ENCODE results near the gene ACTR3. TPM values are rescaled to one million over a fixed set of nuclear protein-coding genes. Genes with fewer than 3 reads are reported as not detected.

The ACTR3 gene
- total RNA-seq, 4 donors from 2014 or later = 83.9 to 126 (median 102) TPM

- H3K4me1 ChIP-seq = peaks cover 0 to 4% of the 10 kb centered on the region in 2 donors
- H3K4me3 ChIP-seq (replicated peaks in 1 of 3) = no peak overlapping the region
- no peak for DNase-seq
- TF ChIP-seq, protein P1, sequence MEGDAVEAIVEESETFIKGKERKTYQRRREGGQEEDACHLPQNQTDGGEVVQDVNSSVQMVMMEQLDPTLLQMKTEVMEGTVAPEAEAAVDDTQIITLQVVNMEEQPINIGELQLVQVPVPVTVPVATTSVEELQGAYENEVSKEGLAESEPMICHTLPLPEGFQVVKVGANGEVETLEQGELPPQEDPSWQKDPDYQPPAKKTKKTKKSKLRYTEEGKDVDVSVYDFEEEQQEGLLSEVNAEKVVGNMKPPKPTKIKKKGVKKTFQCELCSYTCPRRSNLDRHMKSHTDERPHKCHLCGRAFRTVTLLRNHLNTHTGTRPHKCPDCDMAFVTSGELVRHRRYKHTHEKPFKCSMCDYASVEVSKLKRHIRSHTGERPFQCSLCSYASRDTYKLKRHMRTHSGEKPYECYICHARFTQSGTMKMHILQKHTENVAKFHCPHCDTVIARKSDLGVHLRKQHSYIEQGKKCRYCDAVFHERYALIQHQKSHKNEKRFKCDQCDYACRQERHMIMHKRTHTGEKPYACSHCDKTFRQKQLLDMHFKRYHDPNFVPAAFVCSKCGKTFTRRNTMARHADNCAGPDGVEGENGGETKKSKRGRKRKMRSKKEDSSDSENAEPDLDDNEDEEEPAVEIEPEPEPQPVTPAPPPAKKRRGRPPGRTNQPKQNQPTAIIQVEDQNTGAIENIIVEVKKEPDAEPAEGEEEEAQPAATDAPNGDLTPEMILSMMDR (IDR thresholded peaks at IDR 0.05) = no peak
- no peak for TF ChIP-seq POLR2A (IDR thresholded peaks at IDR 0.05)
- no peaks in the 10 kb centered on the region for H3K9me3 ChIP-seq
- H3K27ac ChIP-seq = no peak overlapping the region
- 74 to 90% methylated on average over 3 of the region's 3 CpGs for WGBS, 2 donors
- intact Hi-C loops (cut with DNase I) = no loop called here
- no peaks in the 10 kb centered on the region for H3K27me3 ChIP-seq
- H3K36me3 ChIP-seq = no peaks in the 10 kb centered on the region
Measured at GRCh38 chr2:113879457-113879856, 10.4 kb upstream of the ACTR3 start.

- intact Hi-C loops (cut with DNase I) = loop anchor here (10.0 kb wide), 1 partner anchor 122 kb away; no protein-coding TSS in a partner anchor
- TF ChIP-seq POLR2A (IDR thresholded peaks at IDR 0.05) = no peak
- TF ChIP-seq, protein P1 (IDR thresholded peaks at IDR 0.05) = no peak
- H3K27ac ChIP-seq = no peak overlapping the region
- DNase-seq = no peak
- H3K4me3 ChIP-seq (replicated peaks in 1 of 3) = no peak overlapping the region
- H3K9me3 ChIP-seq = no peaks in the 10 kb centered on the region
- H3K36me3 ChIP-seq = no peaks in the 10 kb centered on the region
- H3K27me3 ChIP-seq = no peaks in the 10 kb centered on the region
- 63 to 82% methylated on average over 2 of the region's 2 CpGs for WGBS, 2 donors
- peaks cover 5 to 12% of the 10 kb centered on the region in 2 donors for H3K4me1 ChIP-seq
Measured at GRCh38 chr2:113886479-113887008, 3.3 kb upstream of the ACTR3 start.

GRCh38 chr2:113887009-113887792 is 2.7 kb upstream of the ACTR3 start:
- Histone ChIP-seq H3K27me3 (no peaks in the 10 kb centered on the region), H3K27ac (no peak overlapping the region), H3K9me3 (no peaks in the 10 kb centered on the region), H3K4me3 (replicated peaks in 1 of 3) (no peak overlapping the region), H3K36me3 (no peaks in the 10 kb centered on the region), H3K4me1 (peaks cover 9 to 19% of the 10 kb centered on the region in 2 donors)
- intact Hi-C loops (cut with DNase I) = loop anchor here (10.0 kb wide), 1 partner anchor 122 kb away; no protein-coding TSS in a partner anchor
- DNase-seq = no peak
- WGBS, 2 donors = 88 to 90% methylated on average over 7 of the region's 7 CpGs
- no peak for TF ChIP-seq POLR2A (IDR thresholded peaks at IDR 0.05)
- TF ChIP-seq, protein P1 (IDR thresholded peaks at IDR 0.05) = no peak

- DNase-seq = peak; percentile 66
Measured at GRCh38 chr2:113888641-113889470, 1.0 kb upstream of the ACTR3 start.

More at GRCh38 chr2:113888641-113889470, 1.0 kb upstream of the ACTR3 start:
- Histone ChIP-seq H3K36me3 (no peaks in the 10 kb centered on the region), H3K4me1 (peaks cover 10 to 31% of the 10 kb centered on the region in 2 donors), H3K27ac (peak overlapping the region; percentile 85 to 100 (median 94)), H3K27me3 (no peaks in the 10 kb centered on the region), H3K4me3 (replicated peaks in 1 of 3) (peak overlapping the region; percentile 24 to 96 (median 42)), H3K9me3 (no peaks in the 10 kb centered on the region)
- 37 to 38% methylated on average over 14 of the region's 14 CpGs for WGBS, 2 donors
- intact Hi-C loops (cut with DNase I) = loop anchor here (10.0 kb wide), 1 partner anchor 124 kb away; no protein-coding TSS in a partner anchor
- TF ChIP-seq, protein P1 (IDR thresholded peaks at IDR 0.05) = no peak
- no peak for TF ChIP-seq POLR2A (IDR thresholded peaks at IDR 0.05)

Measured in thyroid gland (tissue), 4 donors.